Embryonic facial prominence (tissue), 1 donor: ENCODE results near the gene SLC13A4.
"Not testable (repeated sequence)": the region's sequence is repeated elsewhere in the genome, so short reads cannot be mapped to it uniquely, and the experiment has no call there.

Experiments used
- DNase-seq: peaks from one replicate; pipeline ENCODE4 v3.0.0-alpha.2; 2016; ENCODE audit errors: extremely low spot score

Gene SLC13A4

GRCh38 chr7:135665042-135665441 lies 62.9 kb downstream of the SLC13A4 start:
- no peak for DNase-seq

- DNase-seq = no peak
Measured at GRCh38 chr7:135664046-135664589, 63.9 kb downstream of the SLC13A4 start.

GRCh38 chr7:135662373-135663114 lies 65.4 kb downstream of the SLC13A4 start, which contains the start of gene STMP1:
Gene STMP1, plus strand, starts transcription at chr7:135662514.
- peak; percentile 90 for DNase-seq

GRCh38 chr7:135662123-135662372 lies 65.9 kb downstream of the SLC13A4 start:
- DNase-seq = no peak

GRCh38 chr7:135661311-135662122 lies 66.5 kb downstream of the SLC13A4 start:
- DNase-seq = no peak

- DNase-seq = no peak
Measured at GRCh38 chr7:135659159-135659846, 68.7 kb downstream of the SLC13A4 start.

GRCh38 chr7:135658564-135658963 lies 69.4 kb downstream of the SLC13A4 start:
- DNase-seq = no peak

- no peak for DNase-seq
Measured at GRCh38 chr7:135653340-135654080, 74.5 kb downstream of the SLC13A4 start.

- DNase-seq = no peak
Measured at GRCh38 chr7:135650831-135651573, 77.0 kb downstream of the SLC13A4 start.

GRCh38 chr7:135648235-135648634 lies 79.8 kb downstream of the SLC13A4 start:
- DNase-seq = no peak

GRCh38 chr7:135647755-135648154 lies 80.2 kb downstream of the SLC13A4 start:
- DNase-seq = no peak

- no peak for DNase-seq
Measured at GRCh38 chr7:135645296-135645904, 82.6 kb downstream of the SLC13A4 start.

GRCh38 chr7:135644729-135645128 lies 83.3 kb downstream of the SLC13A4 start:
- no peak for DNase-seq

- DNase-seq = no peak
Measured at GRCh38 chr7:135644154-135644553, 83.8 kb downstream of the SLC13A4 start.

GRCh38 chr7:135639690-135640089 lies 88.3 kb downstream of the SLC13A4 start:
- not testable (repeated sequence) for DNase-seq

GRCh38 chr7:135634191-135634878 lies 93.7 kb downstream of the SLC13A4 start:
- DNase-seq = no peak
